ENCODE measurements around the gene SELENOS.

DNA sequence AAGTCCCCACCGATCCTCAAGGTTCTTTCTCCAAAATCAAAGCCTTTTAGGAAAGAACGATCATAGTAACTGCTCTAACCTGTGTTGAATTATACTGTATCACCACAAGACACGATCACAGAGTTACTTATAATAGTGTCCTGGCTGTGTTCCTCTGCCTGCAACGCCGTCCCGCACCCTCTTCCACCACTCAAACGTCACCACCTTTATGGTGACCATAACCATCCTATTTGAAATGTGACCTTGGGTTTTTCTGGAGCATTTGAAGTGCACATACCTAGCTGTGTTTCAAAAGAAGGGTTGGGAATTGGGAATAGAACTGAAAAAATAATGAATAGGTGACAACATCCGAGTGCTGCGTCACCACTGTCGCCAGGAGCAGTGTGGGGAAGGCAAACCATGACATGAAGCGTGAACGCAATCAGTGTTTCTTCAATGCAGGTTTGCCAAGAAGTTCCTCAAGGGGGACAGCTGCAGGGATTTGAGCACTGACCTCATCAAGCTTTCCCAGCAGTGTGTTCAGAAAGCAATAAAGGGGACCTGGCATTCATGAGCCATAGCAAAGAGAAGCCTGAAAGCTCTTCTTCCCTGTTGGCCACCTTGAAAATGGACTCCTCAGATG lies 769 bp upstream of the SELENOS start:
- TF ChIP-seq, protein P1, sequence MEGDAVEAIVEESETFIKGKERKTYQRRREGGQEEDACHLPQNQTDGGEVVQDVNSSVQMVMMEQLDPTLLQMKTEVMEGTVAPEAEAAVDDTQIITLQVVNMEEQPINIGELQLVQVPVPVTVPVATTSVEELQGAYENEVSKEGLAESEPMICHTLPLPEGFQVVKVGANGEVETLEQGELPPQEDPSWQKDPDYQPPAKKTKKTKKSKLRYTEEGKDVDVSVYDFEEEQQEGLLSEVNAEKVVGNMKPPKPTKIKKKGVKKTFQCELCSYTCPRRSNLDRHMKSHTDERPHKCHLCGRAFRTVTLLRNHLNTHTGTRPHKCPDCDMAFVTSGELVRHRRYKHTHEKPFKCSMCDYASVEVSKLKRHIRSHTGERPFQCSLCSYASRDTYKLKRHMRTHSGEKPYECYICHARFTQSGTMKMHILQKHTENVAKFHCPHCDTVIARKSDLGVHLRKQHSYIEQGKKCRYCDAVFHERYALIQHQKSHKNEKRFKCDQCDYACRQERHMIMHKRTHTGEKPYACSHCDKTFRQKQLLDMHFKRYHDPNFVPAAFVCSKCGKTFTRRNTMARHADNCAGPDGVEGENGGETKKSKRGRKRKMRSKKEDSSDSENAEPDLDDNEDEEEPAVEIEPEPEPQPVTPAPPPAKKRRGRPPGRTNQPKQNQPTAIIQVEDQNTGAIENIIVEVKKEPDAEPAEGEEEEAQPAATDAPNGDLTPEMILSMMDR (IDR thresholded peaks at IDR 0.05) = no peak
- TF ChIP-seq POLR2A (IDR thresholded peaks at IDR 0.05) (no peak), POLR2AphosphoS5 (IDR thresholded peaks at IDR 0.05) (no peak)
